Measurements from ENCODE around the gene ANKRD44. TPM values are rescaled to one million over a fixed set of nuclear protein-coding genes. Genes with fewer than 3 reads are reported as not detected.

The ANKRD44 gene
- total RNA-seq, 1 donor from 2014 or later: 6.9 TPM

Other genes with a start within 250 kb of the ANKRD44 start
- 132 TPM for gene SF3B1, start 124.2 kb upstream of the ANKRD44 start, total RNA-seq
- gene COQ10B, start 142.8 kb upstream of the ANKRD44 start, total RNA-seq: 25.6 TPM
- gene HSPD1, start 189.1 kb upstream of the ANKRD44 start, total RNA-seq: 152 TPM
- 118 TPM for gene HSPE1, start 189.6 kb upstream of the ANKRD44 start, total RNA-seq
- 33.0 TPM for gene MOB4, start 205.3 kb upstream of the ANKRD44 start, total RNA-seq